SU-DHL-6 (cell line): ENCODE data around the gene ST7.

Experiments used
- H2AFZ ChIP-seq: fragments of 200-600 bp; sonication (generic); 2 replicates; pipeline ENCODE4 v1.6.1; 2014; ENCODE audit warnings: low read depth, mild to moderate bottlenecking, moderate library complexity, mixed read lengths, antibody characterized with exemption, low read length; ENCODE audit not compliant: severe bottlenecking
- H3F3A ChIP-seq: fragments of 200-600 bp; shearing (Covaris generic); 2 replicates; pipeline ENCODE4 v1.6.0; 2016; ENCODE audit warnings: antibody characterized with exemption, mild to moderate bottlenecking; ENCODE audit not compliant: insufficient read depth
- H3K27ac ChIP-seq: fragments of 200-600 bp; sonication (generic); 2 replicates; pipeline ENCODE4 v1.5.1; 2016; ENCODE audit warnings: low read depth, mild to moderate bottlenecking, low read length, moderate library complexity, mixed read lengths
- H3K27me3 ChIP-seq: fragments of 200-600 bp; sonication (generic), shearing (Covaris generic); 2 replicates; pipeline ENCODE4 v1.6.0; 2014; ENCODE audit warnings: mild to moderate bottlenecking, low read length
- H3K36me3 ChIP-seq: fragments of 200-600 bp; sonication (generic); 2 replicates; pipeline ENCODE4 v1.6.1; 2014; ENCODE audit warnings: mild to moderate bottlenecking, low read length, mixed read lengths
- H3K4me2 ChIP-seq: fragments of 300-600, 200-600 bp; shearing (Covaris generic), sonication (generic); 2 replicates; pipeline ENCODE4 v1.6.0; 2014; ENCODE audit warnings: low read length, low read depth, mild to moderate bottlenecking; ENCODE audit not compliant: poor library complexity, severe bottlenecking
- H3K4me3 ChIP-seq: fragments of 200-600 bp; sonication (generic); 2 replicates; pipeline ENCODE4 v1.5.1; 2014; ENCODE audit warnings: antibody characterized with exemption, low read length, mild to moderate bottlenecking, mixed read lengths; ENCODE audit not compliant: insufficient read depth, poor library complexity, severe bottlenecking
- H3K79me2 ChIP-seq: fragments of 200-600 bp; sonication (generic); 2 replicates; pipeline ENCODE4 v1.6.1; 2014; ENCODE audit warnings: mild to moderate bottlenecking, low read length, moderate library complexity; ENCODE audit not compliant: insufficient read depth
- H3K9ac ChIP-seq: fragments of 200-600 bp; sonication (generic); 2 replicates; pipeline ENCODE4 v1.7.0; 2014; ENCODE audit warnings: mild to moderate bottlenecking, low read length
- H3K9me2 ChIP-seq: fragments of 200-600 bp; sonication (generic); replicated peaks from 2 replicates; pipeline ENCODE4 v1.6.1; 2014; ENCODE audit warnings: low read length; ENCODE audit not compliant: insufficient read depth
- H3K9me3 ChIP-seq: fragments of 200-600 bp; sonication (generic); 2 replicates; pipeline ENCODE4 v1.6.1; 2014; ENCODE audit warnings: low read length, mixed read lengths; ENCODE audit not compliant: insufficient read depth
- H4K20me1 ChIP-seq: fragments of 200-600 bp; sonication (generic); 2 replicates; pipeline ENCODE4 v1.6.1; 2014; ENCODE audit warnings: low read depth, mild to moderate bottlenecking, antibody characterized with exemption, low read length, moderate library complexity, mixed read lengths
- EZH2phosphoT487 ChIP-seq: fragments of 200-600 bp; sonication (generic), shearing (Covaris generic); conservative IDR thresholded peaks from 2 replicates; pipeline ENCODE4 v1.6.1; 2018; ENCODE audit warnings: mild to moderate bottlenecking, antibody characterized with exemption, low read length, moderate library complexity, mixed read lengths
- TF ChIP-seq, protein P1 (sequence below): fragments of 200-600 bp; sonication (generic); IDR thresholded peaks from one replicate; pipeline ENCODE4 v1.5.1; 2017; ENCODE audit warnings: antibody characterized with exemption, mild to moderate bottlenecking, low read length, moderate library complexity; ENCODE audit not compliant: insufficient read depth, poor library complexity, severe bottlenecking

The ST7 gene

DNA sequence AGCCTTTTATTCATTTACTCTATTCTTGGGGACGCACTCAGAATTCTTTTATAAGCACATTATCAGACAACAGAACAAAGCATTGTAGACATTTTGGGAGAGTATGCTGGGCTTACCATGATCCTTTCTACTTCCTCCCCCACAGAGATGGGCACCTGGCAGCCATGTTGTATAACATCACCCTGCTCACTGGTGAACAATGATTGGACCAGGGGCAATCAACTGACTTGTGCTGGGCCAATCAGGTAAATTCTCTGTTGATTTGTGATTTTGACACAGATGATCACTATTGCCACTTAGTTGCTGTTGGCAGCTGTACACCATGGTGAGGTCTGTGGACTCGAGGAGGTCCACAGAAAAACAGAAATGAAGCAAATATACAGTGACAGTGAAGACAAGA, 325.9 kb downstream of the ST7 start:
- H4K20me1 ChIP-seq = no peaks in the 10 kb centered on the region
- no peak overlapping the region for H2AFZ ChIP-seq
- no peak for TF ChIP-seq EZH2phosphoT487
- TF ChIP-seq, protein P1, sequence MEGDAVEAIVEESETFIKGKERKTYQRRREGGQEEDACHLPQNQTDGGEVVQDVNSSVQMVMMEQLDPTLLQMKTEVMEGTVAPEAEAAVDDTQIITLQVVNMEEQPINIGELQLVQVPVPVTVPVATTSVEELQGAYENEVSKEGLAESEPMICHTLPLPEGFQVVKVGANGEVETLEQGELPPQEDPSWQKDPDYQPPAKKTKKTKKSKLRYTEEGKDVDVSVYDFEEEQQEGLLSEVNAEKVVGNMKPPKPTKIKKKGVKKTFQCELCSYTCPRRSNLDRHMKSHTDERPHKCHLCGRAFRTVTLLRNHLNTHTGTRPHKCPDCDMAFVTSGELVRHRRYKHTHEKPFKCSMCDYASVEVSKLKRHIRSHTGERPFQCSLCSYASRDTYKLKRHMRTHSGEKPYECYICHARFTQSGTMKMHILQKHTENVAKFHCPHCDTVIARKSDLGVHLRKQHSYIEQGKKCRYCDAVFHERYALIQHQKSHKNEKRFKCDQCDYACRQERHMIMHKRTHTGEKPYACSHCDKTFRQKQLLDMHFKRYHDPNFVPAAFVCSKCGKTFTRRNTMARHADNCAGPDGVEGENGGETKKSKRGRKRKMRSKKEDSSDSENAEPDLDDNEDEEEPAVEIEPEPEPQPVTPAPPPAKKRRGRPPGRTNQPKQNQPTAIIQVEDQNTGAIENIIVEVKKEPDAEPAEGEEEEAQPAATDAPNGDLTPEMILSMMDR = no peak
- no peak overlapping the region for H3K4me2 ChIP-seq
- H3K36me3 ChIP-seq = no peaks in the 10 kb centered on the region
- H3K9me3 ChIP-seq = no peaks in the 10 kb centered on the region
- no peaks in the 10 kb centered on the region for H3K79me2 ChIP-seq
- no peaks in the 10 kb centered on the region for H3F3A ChIP-seq
- H3K27ac ChIP-seq = no peak overlapping the region
- no peak overlapping the region for H3K4me3 ChIP-seq
- no peaks in the 10 kb centered on the region for H3K27me3 ChIP-seq
- no peaks in the 10 kb centered on the region for H3K9me2 ChIP-seq
- H3K9ac ChIP-seq = no peak overlapping the region
